ENCODE results near the gene AFAP1L1. TPM values are rescaled to one million over a fixed set of nuclear protein-coding genes. Genes with fewer than 3 reads are reported as not detected.

The AFAP1L1 gene
- total and polyA plus RNA-seq, 10 of the 15 experiments (the other 5 are each of a cell fraction or from before 2014, with no cell fraction given): 0.11 TPM; not detected in 9

DNA sequence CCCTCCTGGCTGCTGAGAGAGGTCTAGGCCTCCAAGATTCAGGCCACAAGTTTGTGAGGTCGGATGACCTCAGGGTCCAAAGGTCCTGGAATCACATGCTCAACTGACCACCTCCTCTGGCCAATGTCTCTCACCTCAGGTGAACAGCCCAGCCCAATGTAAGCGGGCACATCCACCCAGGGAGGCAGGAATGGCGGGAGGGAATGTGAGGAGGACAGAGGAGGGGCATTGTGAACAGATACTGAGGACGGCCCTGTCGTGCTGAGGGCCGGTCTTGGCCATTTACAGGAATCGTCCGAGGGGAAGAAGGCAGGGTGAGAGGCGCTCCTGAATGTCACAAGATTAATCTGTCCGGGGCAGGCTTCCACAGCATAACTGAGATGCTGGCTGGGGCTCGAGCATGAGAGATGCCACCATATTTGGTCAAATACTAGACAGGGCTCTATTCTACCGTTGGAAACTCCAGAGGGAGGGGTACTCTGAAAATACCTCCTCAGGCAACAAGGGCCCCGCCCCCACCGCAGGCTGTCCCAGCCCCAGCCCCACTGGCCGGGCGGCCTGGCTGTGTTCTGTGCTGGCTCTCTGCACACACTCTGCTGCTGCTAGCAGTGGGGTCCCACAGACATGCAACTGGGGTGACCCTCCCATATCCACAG lies 108.9 kb downstream of the AFAP1L1 start:
- no peaks in the 10 kb centered on the region for H3K9me3 ChIP-seq (replicated peaks; ENCODE audit: control insufficient read depth, insufficient read depth, low read length)
- no peaks in the 10 kb centered on the region for H4K20me1 ChIP-seq (ENCODE audit: control insufficient read depth, insufficient read depth)
- no peak overlapping the region for H3K27ac ChIP-seq (ENCODE audit: control insufficient read depth, insufficient read depth)
- no peak overlapping the region for H3K4me3 ChIP-seq
- ChIA-PET SMC1A (ENCODE audit: uncharacterized antibody, unreplicated experiment) (interaction anchor here (0.7 to 6.5 kb wide), 7 partner anchors 35 to 238 kb away, joined by 3 to 52 read pairs (median 4); partner anchors contain the start of gene GRPEL2), POLR2A (no interaction called here), CTCF (interaction anchor here (0.7 to 12.8 kb wide), 19 partner anchors 9 to 316 kb away, joined by 3 to 137 read pairs (median 8); partner anchors contain the start of gene GRPEL2), RAD21 (ENCODE audit: unreplicated experiment) (interaction anchor here (0.9 to 4.9 kb wide), 6 partner anchors 41 to 238 kb away, joined by 3 to 22 read pairs (median 6); no protein-coding TSS in a partner anchor)
- no peaks in the 10 kb centered on the region for H3K79me2 ChIP-seq (ENCODE audit: control insufficient read depth, insufficient read depth, low read length)
- intact Hi-C loops (cut with micrococcal nuclease; ENCODE audit: unreplicated experiment): loop anchor here (5.0 kb wide), 1 partner anchor 237 kb away; no protein-coding TSS in a partner anchor
- H3K36me3 ChIP-seq (ENCODE audit: control insufficient read depth in 2 of 2, insufficient read depth in 2 of 2, low read length in 1 of 2): no peaks in the 10 kb centered on the region
- no peak for FAIRE-seq
- WGBS (ENCODE audit: insufficient coverage, insufficient replicate concordance, low lambda C conversion rate, missing lambda C conversion rate): 42% methylated on average over 16 of the region's 16 CpGs
- BruUV-seq (replicated peaks): no TSS peak
- H3K9ac ChIP-seq (ENCODE audit: control insufficient read depth, insufficient read depth, low read length): no peak overlapping the region
- in situ Hi-C loops (cut with MboI): no loop called here
- peaks cover 0 to 2% of the 10 kb centered on the region in 2 experiments; a peak in 2 of 4 replicates for H3K27me3 ChIP-seq (replicated peaks in 1 of 2; ENCODE audit: control insufficient read depth in 2 of 2, insufficient read depth in 2 of 2, low read length in 1 of 2)
- no peak; the same call in 1 of the 3 replicates for ATAC-seq
- H2AFZ ChIP-seq (ENCODE audit: control insufficient read depth, low read depth, low read length): no peak overlapping the region
- no peak overlapping the region for H3K4me2 ChIP-seq (ENCODE audit: control insufficient read depth, insufficient read depth)
- no peak for DNase-seq (ENCODE audit: low read depth, low spot score)
- H3K4me1 ChIP-seq (ENCODE audit: control insufficient read depth, insufficient read depth, low read length): no peaks in the 10 kb centered on the region
- TF ChIP-seq POLR2AphosphoS5 (IDR thresholded peaks at IDR 0.05; ENCODE audit: low read length): no peak
- TF ChIP-seq, protein P1, sequence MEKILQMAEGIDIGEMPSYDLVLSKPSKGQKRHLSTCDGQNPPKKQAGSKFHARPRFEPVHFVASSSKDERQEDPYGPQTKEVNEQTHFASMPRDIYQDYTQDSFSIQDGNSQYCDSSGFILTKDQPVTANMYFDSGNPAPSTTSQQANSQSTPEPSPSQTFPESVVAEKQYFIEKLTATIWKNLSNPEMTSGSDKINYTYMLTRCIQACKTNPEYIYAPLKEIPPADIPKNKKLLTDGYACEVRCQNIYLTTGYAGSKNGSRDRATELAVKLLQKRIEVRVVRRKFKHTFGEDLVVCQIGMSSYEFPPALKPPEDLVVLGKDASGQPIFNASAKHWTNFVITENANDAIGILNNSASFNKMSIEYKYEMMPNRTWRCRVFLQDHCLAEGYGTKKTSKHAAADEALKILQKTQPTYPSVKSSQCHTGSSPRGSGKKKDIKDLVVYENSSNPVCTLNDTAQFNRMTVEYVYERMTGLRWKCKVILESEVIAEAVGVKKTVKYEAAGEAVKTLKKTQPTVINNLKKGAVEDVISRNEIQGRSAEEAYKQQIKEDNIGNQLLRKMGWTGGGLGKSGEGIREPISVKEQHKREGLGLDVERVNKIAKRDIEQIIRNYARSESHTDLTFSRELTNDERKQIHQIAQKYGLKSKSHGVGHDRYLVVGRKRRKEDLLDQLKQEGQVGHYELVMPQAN (conservative IDR thresholded peaks at IDR 0.05): no peak
- TF ChIP-seq, protein P2, sequence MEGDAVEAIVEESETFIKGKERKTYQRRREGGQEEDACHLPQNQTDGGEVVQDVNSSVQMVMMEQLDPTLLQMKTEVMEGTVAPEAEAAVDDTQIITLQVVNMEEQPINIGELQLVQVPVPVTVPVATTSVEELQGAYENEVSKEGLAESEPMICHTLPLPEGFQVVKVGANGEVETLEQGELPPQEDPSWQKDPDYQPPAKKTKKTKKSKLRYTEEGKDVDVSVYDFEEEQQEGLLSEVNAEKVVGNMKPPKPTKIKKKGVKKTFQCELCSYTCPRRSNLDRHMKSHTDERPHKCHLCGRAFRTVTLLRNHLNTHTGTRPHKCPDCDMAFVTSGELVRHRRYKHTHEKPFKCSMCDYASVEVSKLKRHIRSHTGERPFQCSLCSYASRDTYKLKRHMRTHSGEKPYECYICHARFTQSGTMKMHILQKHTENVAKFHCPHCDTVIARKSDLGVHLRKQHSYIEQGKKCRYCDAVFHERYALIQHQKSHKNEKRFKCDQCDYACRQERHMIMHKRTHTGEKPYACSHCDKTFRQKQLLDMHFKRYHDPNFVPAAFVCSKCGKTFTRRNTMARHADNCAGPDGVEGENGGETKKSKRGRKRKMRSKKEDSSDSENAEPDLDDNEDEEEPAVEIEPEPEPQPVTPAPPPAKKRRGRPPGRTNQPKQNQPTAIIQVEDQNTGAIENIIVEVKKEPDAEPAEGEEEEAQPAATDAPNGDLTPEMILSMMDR (IDR thresholded peaks at IDR 0.05 in 2 of 3, conservative IDR thresholded peaks at IDR 0.05 in 1 of 3; ENCODE audit: control insufficient read depth in 2 of 3, extremely low read depth in 1 of 3, insufficient read depth in 1 of 3, low read depth in 3 of 3, low read length in 3 of 3): no peak
- no peak for TF ChIP-seq RCOR1 (conservative IDR thresholded peaks at IDR 0.05; ENCODE audit: low read depth, low read length)
- TF ChIP-seq MLLT1 (IDR thresholded peaks at IDR 0.05): no peak
- TF ChIP-seq MAX (IDR thresholded peaks at IDR 0.05; ENCODE audit: low read depth, low read length): no peak
- TF ChIP-seq, protein P3, sequence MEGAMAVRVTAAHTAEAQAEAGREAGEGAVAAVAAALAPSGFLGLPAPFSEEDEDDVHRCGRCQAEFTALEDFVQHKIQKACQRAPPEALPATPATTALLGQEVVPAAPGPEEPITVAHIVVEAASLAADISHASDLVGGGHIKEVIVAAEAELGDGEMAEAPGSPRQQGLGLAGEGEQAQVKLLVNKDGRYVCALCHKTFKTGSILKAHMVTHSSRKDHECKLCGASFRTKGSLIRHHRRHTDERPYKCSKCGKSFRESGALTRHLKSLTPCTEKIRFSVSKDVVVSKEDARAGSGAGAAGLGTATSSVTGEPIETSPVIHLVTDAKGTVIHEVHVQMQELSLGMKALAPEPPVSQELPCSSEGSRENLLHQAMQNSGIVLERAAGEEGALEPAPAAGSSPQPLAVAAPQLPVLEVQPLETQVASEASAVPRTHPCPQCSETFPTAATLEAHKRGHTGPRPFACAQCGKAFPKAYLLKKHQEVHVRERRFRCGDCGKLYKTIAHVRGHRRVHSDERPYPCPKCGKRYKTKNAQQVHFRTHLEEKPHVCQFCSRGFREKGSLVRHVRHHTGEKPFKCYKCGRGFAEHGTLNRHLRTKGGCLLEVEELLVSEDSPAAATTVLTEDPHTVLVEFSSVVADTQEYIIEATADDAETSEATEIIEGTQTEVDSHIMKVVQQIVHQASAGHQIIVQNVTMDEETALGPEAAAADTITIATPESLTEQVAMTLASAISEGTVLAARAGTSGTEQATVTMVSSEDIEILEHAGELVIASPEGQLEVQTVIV (IDR thresholded peaks at IDR 0.05; ENCODE audit: borderline replicate concordance, partially characterized antibody): no peak
- TF ChIP-seq MEF2B (IDR thresholded peaks at IDR 0.05; ENCODE audit: partially characterized antibody, poor library complexity, severe bottlenecking): no peak
- no peak for TF ChIP-seq SREBF1 (IDR thresholded peaks at IDR 0.05; ENCODE audit: low read length)
- no peak for TF ChIP-seq MXI1 (IDR thresholded peaks at IDR 0.05; ENCODE audit: low read depth, low read length)
- no peak for TF ChIP-seq E2F4 (IDR thresholded peaks at IDR 0.05; ENCODE audit: low read depth, low read length)
- no peak for TF ChIP-seq YBX1 (IDR thresholded peaks at IDR 0.05)
- no peak for TF ChIP-seq ZZZ3 (IDR thresholded peaks at IDR 0.05; ENCODE audit: control insufficient read depth, insufficient read length, low read depth)

Data from GM12878 (cell line).